Testis (tissue), 3 donors: ENCODE data around the gene C16orf54. TPM values are rescaled to one million over a fixed set of nuclear protein-coding genes. Genes with fewer than 3 reads are reported as not detected.
"Not testable (repeated sequence)": the region's sequence is repeated elsewhere in the genome, so short reads cannot be mapped to it uniquely, and the experiment has no call there.

ENCODE experiments used
- DNase-seq: peaks from one replicate; pipeline ENCODE4 v3.0.0-alpha.2; 2019
- H3K27ac ChIP-seq, 2 donors: fragments of 200-600 bp; sonication (generic); one replicate each; pipeline ENCODE4 v1.5.1; 2019
- H3K27me3 ChIP-seq: fragments of 200-600 bp; sonication (generic); one replicate; pipeline ENCODE4 v1.5.1; 2019
- H3K36me3 ChIP-seq: fragments of 200-600 bp; sonication (generic); one replicate; pipeline ENCODE4 v1.5.1; 2017; ENCODE audit warnings: low read depth; ENCODE audit errors: missing control alignments
- H3K4me1 ChIP-seq: fragments of 200-600 bp; sonication (generic); one replicate; pipeline ENCODE4 v1.5.1; 2019
- H3K4me3 ChIP-seq, 2 donors: fragments of 200-600 bp; sonication (generic); one replicate each; pipeline ENCODE4 v1.5.1; 2017 to 2019
- H3K9me3 ChIP-seq: fragments of 200-600 bp; sonication (generic); one replicate; pipeline ENCODE4 v1.5.1; 2017
- CTCF ChIP-seq, 3 experiments: fragments of 450-650 bp in 2 of 3; fragments of 200-600 bp in 1 of 3; sonication (generic) in 1 of 3; IDR thresholded peaks; one replicate each; pipeline ENCODE4 v1.5.1; 2016 to 2019; ENCODE audit warnings: antibody characterized with exemption in 3 of 3, mild to moderate bottlenecking in 2 of 3, moderate library complexity in 1 of 3
- POLR2A ChIP-seq: fragments of 450-650 bp; IDR thresholded peaks from one replicate; pipeline ENCODE4 v1.6.1; 2017; ENCODE audit warnings: antibody characterized with exemption, mild to moderate bottlenecking, moderate library complexity
- WGBS, 2 donors: methylation state at CpG; one replicate each; pipeline ENCODE4 v1.1.5; 2018; 5-methylcytosine and 5-hydroxymethylcytosine counted together
- intact Hi-C: fragments of 100-400 bp; cut with DNase I; formaldehyde crosslinking; loops from one replicate; pipeline ENCODE4 v1.15.1; 2023; ENCODE audit warnings: low total_unique reads
- polyA plus RNA-seq: library from polyadenylated mRNA; stranded (reverse); fragments of 350-450 nt; fragmentation: Illumina TruSeq; extraction: RNeasy Lipid Tissue Mini Kit (QIAGEN cat#74804); gene quantifications from one replicate; pipeline ENCODE4 v1.2.3, GENCODE V29; 2014; ENCODE audit warnings: low read depth, low replicate concordance; ENCODE audit not compliant: insufficient read depth
- total RNA-seq, 2 donors: library from RNA; depleted of rRNA; stranded (reverse); fragments of >200 nt; gene quantifications; one replicate each; pipeline ENCODE4 v1.2.3, GENCODE V29; 2016

The C16orf54 gene
- total and polyA plus RNA-seq, 3 donors from 2014 or later, result 0.31 to 1.1 (median 0.79) TPM

GRCh38 chr16:29699324-29700219 lies 46.2 kb downstream of the C16orf54 start:
- Histone ChIP-seq H3K4me3 (no peak overlapping the region), H3K4me1 (no peaks in the 10 kb centered on the region), H3K9me3 (no peaks in the 10 kb centered on the region), H3K27me3 (no peaks in the 10 kb centered on the region), H3K36me3 (no peaks in the 10 kb centered on the region), H3K27ac (no peak overlapping the region)
- intact Hi-C loops, result loop anchor here (10.0 kb wide), 1 partner anchor 325 kb away; the partner anchor contains the start of gene C16orf92
- TF ChIP-seq POLR2A, result no peak
- no peak for DNase-seq
- WGBS, 2 donors, result 75 to 79% methylated on average over 11 of the region's 11 CpGs

- intact Hi-C loops, result loop anchor here (10.0 kb wide), 1 partner anchor 326 kb away; the partner anchor contains the start of gene C16orf92
- no peak for TF ChIP-seq POLR2A
- TF ChIP-seq CTCF (IDR thresholded peaks at IDR 0.05), result no peak
- Histone ChIP-seq H3K4me1 (no peaks in the 10 kb centered on the region), H3K4me3 (no peak overlapping the region), H3K27me3 (no peaks in the 10 kb centered on the region), H3K36me3 (no peaks in the 10 kb centered on the region), H3K9me3 (no peaks in the 10 kb centered on the region), H3K27ac (no peak overlapping the region)
- 91 to 94% methylated on average over 17 of the region's 17 CpGs for WGBS, 2 donors
- no peak for DNase-seq
Observed at GRCh38 chr16:29698484-29699323, 47.1 kb downstream of the C16orf54 start.

- H3K9me3 ChIP-seq, result no peaks in the 10 kb centered on the region
- no peaks in the 10 kb centered on the region for H3K27me3 ChIP-seq
- TF ChIP-seq CTCF (IDR thresholded peaks at IDR 0.05) (no peak), POLR2A (no peak)
- H3K4me3 ChIP-seq, result no peak overlapping the region
- intact Hi-C loops, result loop anchor here (10.0 kb wide), 1 partner anchor 327 kb away; the partner anchor contains the start of gene C16orf92
- WGBS, 2 donors, result 63 to 66% methylated on average over 2 of the region's 2 CpGs
- no peak for DNase-seq
- no peak overlapping the region for H3K27ac ChIP-seq
- H3K4me1 ChIP-seq, result no peaks in the 10 kb centered on the region
- no peaks in the 10 kb centered on the region for H3K36me3 ChIP-seq
Observed at GRCh38 chr16:29698042-29698441, 47.7 kb downstream of the C16orf54 start.

- 88 to 95% methylated on average over 5 to 7 of the region's 7 CpGs for WGBS, 2 donors
- no peaks in the 10 kb centered on the region for H3K36me3 ChIP-seq
- H3K4me3 ChIP-seq, result no peak overlapping the region
- DNase-seq, result no peak
- no peak overlapping the region for H3K27ac ChIP-seq
- TF ChIP-seq POLR2A, result no peak
- intact Hi-C loops, result loop anchor here (10.0 kb wide), 1 partner anchor 327 kb away; the partner anchor contains the start of gene C16orf92
- no peaks in the 10 kb centered on the region for H3K4me1 ChIP-seq
- no peaks in the 10 kb centered on the region for H3K9me3 ChIP-seq
- no peaks in the 10 kb centered on the region for H3K27me3 ChIP-seq
Observed at GRCh38 chr16:29697391-29697790, 48.4 kb downstream of the C16orf54 start.

- no peaks in the 10 kb centered on the region for H3K27me3 ChIP-seq
- H3K27ac ChIP-seq, result no peak overlapping the region
- DNase-seq, result no peak
- H3K4me1 ChIP-seq, result no peaks in the 10 kb centered on the region
- no peak overlapping the region for H3K4me3 ChIP-seq
- no peaks in the 10 kb centered on the region for H3K36me3 ChIP-seq
- WGBS, 2 donors, result 94 to 97% methylated on average over 10 to 21 of the region's 21 CpGs
- intact Hi-C loops, result loop anchor here (10.0 kb wide), 1 partner anchor 328 kb away; the partner anchor contains the start of gene C16orf92
- TF ChIP-seq POLR2A, result no peak
- TF ChIP-seq CTCF (IDR thresholded peaks at IDR 0.05), result no peak
- H3K9me3 ChIP-seq, result no peaks in the 10 kb centered on the region
Observed at GRCh38 chr16:29696881-29697331, 48.9 kb downstream of the C16orf54 start.

- not testable (repeated sequence) for H3K27me3 ChIP-seq, DNase-seq, H3K27ac ChIP-seq, H3K36me3 ChIP-seq, H3K4me3 ChIP-seq, H3K9me3 ChIP-seq, H3K4me1 ChIP-seq
- 94 to 100% methylated on average over 3 of the region's 3 CpGs for WGBS, 2 donors
- intact Hi-C loops, result loop anchor here (10.0 kb wide), 1 partner anchor 329 kb away; the partner anchor contains the start of gene C16orf92
Observed at GRCh38 chr16:29695675-29696074, 50.1 kb downstream of the C16orf54 start.
